ENCODE data around the gene TMEM50A. TPM values are rescaled to one million over a fixed set of nuclear protein-coding genes. Genes with fewer than 3 reads are reported as not detected.
"Not testable (repeated sequence)": the region's sequence is repeated elsewhere in the genome, so short reads cannot be mapped to it uniquely, and the experiment has no call there.

Gene TMEM50A
- polyA plus RNA-seq (2013), result 77.2 TPM

- no peaks in the 10 kb centered on the region for H3K27me3 ChIP-seq (replicated peaks in 2 of 5; ENCODE audit: control insufficient read depth in 4 of 5, insufficient read depth in 5 of 5, low read length in 4 of 5)
- H3K4me1 ChIP-seq (ENCODE audit: control extremely low read depth in 1 of 4, control insufficient read depth in 4 of 4, insufficient read depth in 4 of 4, low read length in 3 of 4), result peaks cover 8 to 17% (median 11%) of the 10 kb centered on the region in 4 experiments
- H3K27ac ChIP-seq (ENCODE audit: insufficient read depth in 1 of 2, low read depth in 1 of 2, low read length in 2 of 2, poor library complexity in 1 of 2, severe bottlenecking in 2 of 2), result peak within 1 kb of the TSS; percentile 79 to 92
- WGBS (ENCODE audit: insufficient coverage), result under 1% methylated on average over 27 of the region's 75 CpGs
- no peaks in the 10 kb centered on the region for H3K9me3 ChIP-seq (ENCODE audit: control extremely low read depth in 1 of 5, control insufficient read depth in 4 of 5, insufficient read depth in 2 of 5, low read depth in 1 of 5, low read length in 4 of 5)
- CTCF ChIA-PET, result no interaction called here
- peak within 1 kb of the TSS; percentile 75 to 95 (median 93) for H3K4me3 ChIP-seq (ENCODE audit: control insufficient read depth in 1 of 7, extremely low read depth in 1 of 7, insufficient read depth in 4 of 7, low read depth in 2 of 7, low read length in 6 of 7)
- H3K36me3 ChIP-seq (ENCODE audit: control insufficient read depth in 4 of 4, insufficient read depth in 4 of 4, low read length in 3 of 4), result peaks cover 1 to 7% (median 4%) of the 10 kb centered on the region in 4 experiments
- POLR2A ChIA-PET, result interaction anchor here (1.0 to 1.7 kb wide), 2 partner anchors 91 to 98 kb away, joined by 4 read pairs; partner anchors contain the start of gene RSRP1
- DNase-seq, result peak; percentile 79 to 91 (median 89)
Observed at GRCh38 chr1:25338188-25338981, at the start of gene TMEM50A. TMEM50A (plus strand) TSS chr1:25338334; CDS start chr1:25340487, 2,153 bp downstream.

- H3K36me3 ChIP-seq (ENCODE audit: control insufficient read depth in 4 of 4, insufficient read depth in 4 of 4, low read length in 3 of 4); POLR2A ChIA-PET; CTCF ChIA-PET; H3K4me3 ChIP-seq (ENCODE audit: control insufficient read depth in 1 of 7, extremely low read depth in 1 of 7, insufficient read depth in 4 of 7, low read depth in 2 of 7, low read length in 6 of 7); H3K9me3 ChIP-seq (ENCODE audit: control extremely low read depth in 1 of 5, control insufficient read depth in 4 of 5, insufficient read depth in 2 of 5, low read depth in 1 of 5, low read length in 4 of 5); H3K4me1 ChIP-seq (ENCODE audit: control extremely low read depth in 1 of 4, control insufficient read depth in 4 of 4, insufficient read depth in 4 of 4, low read length in 3 of 4); H3K27ac ChIP-seq (ENCODE audit: insufficient read depth in 1 of 2, low read depth in 1 of 2, low read length in 2 of 2, poor library complexity in 1 of 2, severe bottlenecking in 2 of 2); H3K27me3 ChIP-seq (replicated peaks in 2 of 5; ENCODE audit: control insufficient read depth in 4 of 5, insufficient read depth in 5 of 5, low read length in 4 of 5); DNase-seq: not testable (repeated sequence)
- WGBS (ENCODE audit: insufficient coverage), result no CpG with 5 or more reads among the region's 8 CpGs
Observed at GRCh38 chr1:25288573-25289101, 49.5 kb upstream of the TMEM50A start.

DNA sequence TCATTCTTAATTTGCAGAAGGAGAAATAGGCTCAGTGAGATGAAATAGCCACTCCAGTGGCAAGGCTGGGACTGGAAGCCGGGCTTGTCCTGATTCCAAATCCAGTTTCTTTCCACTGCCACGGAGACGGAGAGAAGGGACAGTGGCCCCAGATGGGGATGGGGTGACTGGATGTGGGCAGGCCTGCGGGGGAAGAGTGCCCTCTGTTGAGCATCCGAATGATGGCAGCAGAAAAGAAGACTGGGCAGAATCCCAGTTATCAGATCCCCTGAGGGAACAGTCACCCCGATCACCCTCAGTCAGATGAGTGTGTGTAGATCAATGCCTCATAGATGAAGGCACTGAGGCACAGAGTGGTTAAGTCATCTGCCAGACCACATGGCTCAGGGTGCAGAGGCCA lies 48.1 kb upstream of the TMEM50A start:
- WGBS (ENCODE audit: insufficient coverage), result no CpG with 5 or more reads among the region's 6 CpGs
- H3K9me3 ChIP-seq (ENCODE audit: control extremely low read depth in 1 of 5, control insufficient read depth in 4 of 5, insufficient read depth in 2 of 5, low read depth in 1 of 5, low read length in 4 of 5); H3K4me3 ChIP-seq (ENCODE audit: control insufficient read depth in 1 of 7, extremely low read depth in 1 of 7, insufficient read depth in 4 of 7, low read depth in 2 of 7, low read length in 6 of 7); H3K27me3 ChIP-seq (replicated peaks in 2 of 5; ENCODE audit: control insufficient read depth in 4 of 5, insufficient read depth in 5 of 5, low read length in 4 of 5); H3K27ac ChIP-seq (ENCODE audit: insufficient read depth in 1 of 2, low read depth in 1 of 2, low read length in 2 of 2, poor library complexity in 1 of 2, severe bottlenecking in 2 of 2); DNase-seq; H3K4me1 ChIP-seq (ENCODE audit: control extremely low read depth in 1 of 4, control insufficient read depth in 4 of 4, insufficient read depth in 4 of 4, low read length in 3 of 4); H3K36me3 ChIP-seq (ENCODE audit: control insufficient read depth in 4 of 4, insufficient read depth in 4 of 4, low read length in 3 of 4); POLR2A ChIA-PET; CTCF ChIA-PET: not testable (repeated sequence)

GRCh38 chr1:25293426-25293825 lies 44.7 kb upstream of the TMEM50A start:
- CTCF ChIA-PET, result not testable (repeated sequence)
- no CpG with 5 or more reads among the region's 2 CpGs for WGBS (ENCODE audit: insufficient coverage)

DNA sequence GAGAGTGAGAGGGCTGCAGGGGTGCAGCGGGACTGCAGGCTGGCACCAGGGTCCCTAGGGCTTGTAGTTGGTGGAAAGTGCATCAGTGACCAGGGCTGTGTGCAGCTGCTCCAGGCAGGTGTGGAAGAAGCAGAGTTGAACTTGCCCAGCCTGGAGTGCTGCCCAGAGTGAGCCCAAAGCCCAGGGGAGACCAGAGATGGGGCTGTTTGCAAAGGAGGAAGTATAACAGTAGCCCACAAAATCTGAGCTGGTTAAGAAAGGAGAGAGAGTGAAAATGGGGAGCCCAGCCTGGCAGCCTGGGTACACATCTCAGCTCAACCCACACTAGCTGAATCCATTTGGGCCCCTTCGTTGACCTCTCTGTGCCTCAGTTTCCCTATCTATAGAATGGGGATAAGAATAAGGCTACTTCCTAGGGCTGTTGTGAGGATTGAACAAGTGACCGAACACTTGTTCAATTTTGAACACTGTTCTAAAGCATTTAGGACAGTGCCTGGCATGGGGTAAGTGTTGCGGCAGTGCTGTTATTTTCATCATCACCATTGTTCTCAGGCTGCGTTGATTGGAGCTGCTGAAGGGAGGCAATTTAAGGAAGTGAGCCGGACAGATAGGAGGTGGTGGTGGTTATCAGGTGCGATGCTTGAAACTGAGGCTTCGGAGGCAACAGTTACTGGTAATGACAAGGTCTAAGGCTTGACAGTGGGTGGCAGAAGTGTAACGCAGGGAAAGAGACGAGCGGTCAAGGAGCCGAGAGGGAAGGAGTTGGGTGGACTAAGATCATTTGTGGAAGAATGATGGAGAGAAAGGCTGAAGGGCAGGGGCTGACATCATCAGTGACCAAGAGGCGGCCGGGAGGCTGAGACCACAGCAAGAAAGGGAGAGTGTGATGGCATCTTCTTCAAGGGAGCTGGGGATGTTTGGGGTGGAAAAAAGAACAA lies 43.0 kb upstream of the TMEM50A start:
- H3K4me3 ChIP-seq (ENCODE audit: control insufficient read depth in 1 of 7, extremely low read depth in 1 of 7, insufficient read depth in 4 of 7, low read depth in 2 of 7, low read length in 6 of 7); H3K27me3 ChIP-seq (replicated peaks in 2 of 5; ENCODE audit: control insufficient read depth in 4 of 5, insufficient read depth in 5 of 5, low read length in 4 of 5); POLR2A ChIA-PET; H3K4me1 ChIP-seq (ENCODE audit: control extremely low read depth in 1 of 4, control insufficient read depth in 4 of 4, insufficient read depth in 4 of 4, low read length in 3 of 4); H3K36me3 ChIP-seq (ENCODE audit: control insufficient read depth in 4 of 4, insufficient read depth in 4 of 4, low read length in 3 of 4); H3K27ac ChIP-seq (ENCODE audit: insufficient read depth in 1 of 2, low read depth in 1 of 2, low read length in 2 of 2, poor library complexity in 1 of 2, severe bottlenecking in 2 of 2); CTCF ChIA-PET; DNase-seq; H3K9me3 ChIP-seq (ENCODE audit: control extremely low read depth in 1 of 5, control insufficient read depth in 4 of 5, insufficient read depth in 2 of 5, low read depth in 1 of 5, low read length in 4 of 5): not testable (repeated sequence)
- no CpG with 5 or more reads among the region's 14 CpGs for WGBS (ENCODE audit: insufficient coverage)

More at GRCh38 chr1:25293426-25293825, 44.7 kb upstream of the TMEM50A start:
- H3K4me3 ChIP-seq (ENCODE audit: control insufficient read depth in 1 of 7, extremely low read depth in 1 of 7, insufficient read depth in 4 of 7, low read depth in 2 of 7, low read length in 6 of 7); POLR2A ChIA-PET; DNase-seq; H3K36me3 ChIP-seq (ENCODE audit: control insufficient read depth in 4 of 4, insufficient read depth in 4 of 4, low read length in 3 of 4); H3K27ac ChIP-seq (ENCODE audit: insufficient read depth in 1 of 2, low read depth in 1 of 2, low read length in 2 of 2, poor library complexity in 1 of 2, severe bottlenecking in 2 of 2); H3K27me3 ChIP-seq (replicated peaks in 2 of 5; ENCODE audit: control insufficient read depth in 4 of 5, insufficient read depth in 5 of 5, low read length in 4 of 5); H3K9me3 ChIP-seq (ENCODE audit: control extremely low read depth in 1 of 5, control insufficient read depth in 4 of 5, insufficient read depth in 2 of 5, low read depth in 1 of 5, low read length in 4 of 5); H3K4me1 ChIP-seq (ENCODE audit: control extremely low read depth in 1 of 4, control insufficient read depth in 4 of 4, insufficient read depth in 4 of 4, low read length in 3 of 4): not testable (repeated sequence)

DNA sequence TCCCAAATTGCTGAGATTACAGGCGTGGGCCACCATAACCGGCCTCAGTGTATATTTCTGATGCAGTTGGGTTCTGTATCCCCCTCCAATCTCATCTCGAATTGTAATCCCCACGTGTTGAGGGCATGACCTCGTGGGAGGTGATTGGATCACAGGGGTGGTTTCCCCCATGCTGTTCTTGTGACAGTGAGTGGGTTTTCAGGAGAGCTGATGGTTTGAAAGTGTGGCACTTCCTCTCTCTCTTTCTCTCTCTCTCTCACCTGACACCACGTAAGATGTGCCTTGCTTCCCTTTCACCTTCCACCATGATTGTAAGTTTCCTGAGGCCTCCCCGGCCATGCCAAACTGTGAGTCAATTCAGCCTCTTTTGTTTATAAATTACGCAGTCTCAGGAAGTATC lies 41.6 kb upstream of the TMEM50A start:
- POLR2A ChIA-PET; H3K27ac ChIP-seq (ENCODE audit: insufficient read depth in 1 of 2, low read depth in 1 of 2, low read length in 2 of 2, poor library complexity in 1 of 2, severe bottlenecking in 2 of 2); H3K9me3 ChIP-seq (ENCODE audit: control extremely low read depth in 1 of 5, control insufficient read depth in 4 of 5, insufficient read depth in 2 of 5, low read depth in 1 of 5, low read length in 4 of 5); CTCF ChIA-PET; H3K36me3 ChIP-seq (ENCODE audit: control insufficient read depth in 4 of 4, insufficient read depth in 4 of 4, low read length in 3 of 4); H3K27me3 ChIP-seq (replicated peaks in 2 of 5; ENCODE audit: control insufficient read depth in 4 of 5, insufficient read depth in 5 of 5, low read length in 4 of 5); H3K4me3 ChIP-seq (ENCODE audit: control insufficient read depth in 1 of 7, extremely low read depth in 1 of 7, insufficient read depth in 4 of 7, low read depth in 2 of 7, low read length in 6 of 7); H3K4me1 ChIP-seq (ENCODE audit: control extremely low read depth in 1 of 4, control insufficient read depth in 4 of 4, insufficient read depth in 4 of 4, low read length in 3 of 4); DNase-seq: not testable (repeated sequence)
- WGBS (ENCODE audit: insufficient coverage), result no CpG with 5 or more reads among the region's 8 CpGs

DNA sequence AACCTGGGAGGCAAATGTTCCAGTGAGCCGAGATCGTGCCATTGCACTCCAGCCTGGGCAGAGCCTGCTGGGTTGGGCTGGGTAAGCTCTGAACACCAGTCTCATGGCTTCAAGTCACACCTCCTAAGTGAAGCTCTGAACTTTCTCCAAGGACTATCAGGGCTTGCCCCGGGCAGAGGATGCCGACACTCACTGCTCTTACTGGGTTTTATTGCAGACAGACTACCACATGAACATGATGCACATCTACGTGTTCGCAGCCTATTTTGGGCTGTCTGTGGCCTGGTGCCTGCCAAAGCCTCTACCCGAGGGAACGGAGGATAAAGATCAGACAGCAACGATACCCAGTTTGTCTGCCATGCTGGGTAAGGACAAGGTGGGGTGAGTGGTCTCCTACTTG lies 37.4 kb upstream of the TMEM50A start:
- H3K4me3 ChIP-seq (ENCODE audit: control insufficient read depth in 1 of 7, extremely low read depth in 1 of 7, insufficient read depth in 4 of 7, low read depth in 2 of 7, low read length in 6 of 7); POLR2A ChIA-PET; H3K27me3 ChIP-seq (replicated peaks in 2 of 5; ENCODE audit: control insufficient read depth in 4 of 5, insufficient read depth in 5 of 5, low read length in 4 of 5); CTCF ChIA-PET; H3K36me3 ChIP-seq (ENCODE audit: control insufficient read depth in 4 of 4, insufficient read depth in 4 of 4, low read length in 3 of 4); H3K4me1 ChIP-seq (ENCODE audit: control extremely low read depth in 1 of 4, control insufficient read depth in 4 of 4, insufficient read depth in 4 of 4, low read length in 3 of 4); H3K27ac ChIP-seq (ENCODE audit: insufficient read depth in 1 of 2, low read depth in 1 of 2, low read length in 2 of 2, poor library complexity in 1 of 2, severe bottlenecking in 2 of 2); DNase-seq; H3K9me3 ChIP-seq (ENCODE audit: control extremely low read depth in 1 of 5, control insufficient read depth in 4 of 5, insufficient read depth in 2 of 5, low read depth in 1 of 5, low read length in 4 of 5): not testable (repeated sequence)
- WGBS (ENCODE audit: insufficient coverage), result 97% methylated on average over 7 of the region's 9 CpGs

Data from common myeloid progenitor, CD34-positive (primary cell).